Measurements from ENCODE around the gene KCNIP3. TPM values are rescaled to one million over a fixed set of nuclear protein-coding genes. Genes with fewer than 3 reads are reported as not detected.

Gene KCNIP3
- total RNA-seq, 2 experiments from 2014 or later = 0.52 TPM; not detected in 1

- TF ChIP-seq CTCF (IDR thresholded peaks at IDR 0.05) = no peak
- Mint-ChIP-seq H3K4me1 (ENCODE audit: low read depth) (no peaks in the 10 kb centered on the region), H3K27me3 (no peaks in the 10 kb centered on the region), H3K9me3 (no peaks in the 10 kb centered on the region), H3K36me3 (ENCODE audit: low read depth) (no peaks in the 10 kb centered on the region), H3K27ac (no peak overlapping the region), H3K4me3 (no peak overlapping the region)
- Histone ChIP-seq H3K4me1 (ENCODE audit: insufficient read depth, low read length) (no peaks in the 10 kb centered on the region), H3K27ac (ENCODE audit: low read depth in 1 of 2, low read length in 2 of 2) (no peak overlapping the region), H3K4me3 (ENCODE audit: low read length) (no peak overlapping the region), H3K36me3 (ENCODE audit: insufficient read depth, low read length) (no peaks in the 10 kb centered on the region), H3K9me3 (ENCODE audit: control insufficient read depth in 1 of 2, insufficient read depth in 1 of 2, low read length in 2 of 2) (peaks cover 0 to 4% of the 10 kb centered on the region in 2 experiments), H3K27me3 (ENCODE audit: control insufficient read depth in 1 of 2, insufficient read depth in 2 of 2, low read length in 2 of 2) (no peaks in the 10 kb centered on the region)
- ATAC-seq (ENCODE audit: poor library complexity) (no peak), DNase-seq (no peak)
- ChIA-PET CTCF (no interaction called here), POLR2A (no interaction called here)
- intact Hi-C loops (cut with DNase I, micrococcal nuclease) = no loop called here
Measured at GRCh38 chr2:95325026-95325425, 27.9 kb downstream of the KCNIP3 start.

- Histone ChIP-seq H3K27ac (ENCODE audit: low read depth in 1 of 2, low read length in 2 of 2) (no peak overlapping the region), H3K4me3 (ENCODE audit: low read length) (no peak overlapping the region), H3K9me3 (ENCODE audit: control insufficient read depth in 1 of 2, insufficient read depth in 1 of 2, low read length in 2 of 2) (peaks cover 0 to 4% of the 10 kb centered on the region in 2 experiments), H3K27me3 (ENCODE audit: control insufficient read depth in 1 of 2, insufficient read depth in 2 of 2, low read length in 2 of 2) (no peaks in the 10 kb centered on the region), H3K36me3 (ENCODE audit: insufficient read depth, low read length) (no peaks in the 10 kb centered on the region), H3K4me1 (ENCODE audit: insufficient read depth, low read length) (no peaks in the 10 kb centered on the region)
- no peaks in the 10 kb centered on the region for H3K36me3 Mint-ChIP-seq (ENCODE audit: low read depth)
- intact Hi-C loops (cut with DNase I, micrococcal nuclease) = no loop called here
- ChIA-PET CTCF (no interaction called here), POLR2A (no interaction called here)
- H3K27ac Mint-ChIP-seq = no peak overlapping the region
- no peak for TF ChIP-seq CTCF (IDR thresholded peaks at IDR 0.05)
- no peaks in the 10 kb centered on the region for H3K9me3 Mint-ChIP-seq
- no peaks in the 10 kb centered on the region for H3K27me3 Mint-ChIP-seq
- no peak overlapping the region for H3K4me3 Mint-ChIP-seq
- DNase-seq = no peak
- ATAC-seq (ENCODE audit: poor library complexity) = no peak
- H3K4me1 Mint-ChIP-seq (ENCODE audit: low read depth) = no peaks in the 10 kb centered on the region
Measured at GRCh38 chr2:95325590-95326432, 28.7 kb downstream of the KCNIP3 start.

- H3K9me3 ChIP-seq (ENCODE audit: control insufficient read depth in 1 of 2, insufficient read depth in 1 of 2, low read length in 2 of 2) = peaks cover 0 to 4% of the 10 kb centered on the region in 2 experiments
- Mint-ChIP-seq H3K27ac (no peak overlapping the region), H3K27me3 (no peaks in the 10 kb centered on the region), H3K4me1 (ENCODE audit: low read depth) (no peaks in the 10 kb centered on the region), H3K36me3 (ENCODE audit: low read depth) (no peaks in the 10 kb centered on the region), H3K4me3 (no peak overlapping the region), H3K9me3 (no peaks in the 10 kb centered on the region)
- POLR2A ChIA-PET = no interaction called here
- no peak for TF ChIP-seq CTCF (IDR thresholded peaks at IDR 0.05)
- intact Hi-C loops (cut with DNase I, micrococcal nuclease) = no loop called here
- no peak for DNase-seq
- H3K4me3 ChIP-seq (ENCODE audit: low read length) = no peak overlapping the region
- no peaks in the 10 kb centered on the region for H3K4me1 ChIP-seq (ENCODE audit: insufficient read depth, low read length)
- CTCF ChIA-PET = no interaction called here
- no peaks in the 10 kb centered on the region for H3K27me3 ChIP-seq (ENCODE audit: control insufficient read depth in 1 of 2, insufficient read depth in 2 of 2, low read length in 2 of 2)
- no peak overlapping the region for H3K27ac ChIP-seq (ENCODE audit: low read depth in 1 of 2, low read length in 2 of 2)
- ATAC-seq (ENCODE audit: poor library complexity) = no peak
- H3K36me3 ChIP-seq (ENCODE audit: insufficient read depth, low read length) = no peaks in the 10 kb centered on the region
Measured at GRCh38 chr2:95326433-95327140, 29.4 kb downstream of the KCNIP3 start.

Data from CD4-positive, alpha-beta T cell (primary cell).